ENCODE data around the gene HNRNPM.
"Not testable (repeated sequence)": the region's sequence is repeated elsewhere in the genome, so short reads cannot be mapped to it uniquely, and the experiment has no call there.

GRCh38 chr19:8514505-8515009, 69.8 kb downstream of the HNRNPM start:
- TF ChIP-seq CTCF, EZH2phosphoT487 (IDR thresholded peaks at IDR 0.05; ENCODE audit: low read length): not testable (repeated sequence)
